HepG2 (cell line): ENCODE results near the gene CCDC85C. TPM values are rescaled to one million over a fixed set of nuclear protein-coding genes. Genes with fewer than 3 reads are reported as not detected.

Source experiments
- FOXP1 ChIP-seq, 2 experiments: fragments of 450-650 bp in 1 of 2; IDR thresholded peaks; 2 replicates each; pipeline ENCODE4 v1.6.1; 2017 to 2018; ENCODE audit warnings: antibody characterized with exemption in 1 of 2
- HNF4G ChIP-seq, 2 experiments: sonication (generic) in 1 of 2; formaldehyde crosslinking in 1 of 2; IDR thresholded peaks; 2 replicates each; pipeline versions ENCODE4 v1.4.0 to v1.6.1; 2011 to 2020; ENCODE audit warnings: borderline replicate concordance in 2 of 2, low read depth in 2 of 2, mild to moderate bottlenecking in 2 of 2, low read length in 1 of 2, missing genetic modification reagents in 1 of 2, moderate library complexity in 1 of 2
- MEIS2 ChIP-seq: sonication (generic); formaldehyde crosslinking; IDR thresholded peaks from 2 replicates; pipeline ENCODE4 v1.9.0; 2021; ENCODE audit warnings: mild to moderate bottlenecking, missing genetic modification reagents
- PITX1 ChIP-seq: sonication (generic); formaldehyde crosslinking; IDR thresholded peaks from 2 replicates; pipeline ENCODE4 v1.5.1; 2020; ENCODE audit warnings: mild to moderate bottlenecking, missing genetic modification reagents
- ZFP1 ChIP-seq: IDR thresholded peaks from 2 replicates; pipeline ENCODE4 v1.6.1; 2016
- ZFP90 ChIP-seq: sonication (generic); formaldehyde crosslinking; IDR thresholded peaks from 2 replicates; pipeline ENCODE4 v1.8.0; 2022; ENCODE audit warnings: missing genetic modification reagents, mild to moderate bottlenecking, inconsistent platforms, borderline replicate concordance
- ZNF138 ChIP-seq: sonication (generic); formaldehyde crosslinking; IDR thresholded peaks from 2 replicates; pipeline ENCODE4 v1.5.0; 2020; ENCODE audit warnings: mild to moderate bottlenecking, low read depth, missing genetic modification reagents
- ZNF180 ChIP-seq: sonication (generic); formaldehyde crosslinking; IDR thresholded peaks from 2 replicates; pipeline ENCODE4 v1.4.0; 2020; ENCODE audit warnings: low read depth, missing genetic modification reagents, borderline replicate concordance
- ZNF256 ChIP-seq: sonication (generic); formaldehyde crosslinking; conservative IDR thresholded peaks from 2 replicates; pipeline ENCODE4 v1.4.0; 2020; ENCODE audit warnings: missing genetic modification reagents
- ZNF367 ChIP-seq: sonication (generic); formaldehyde crosslinking; IDR thresholded peaks from 2 replicates; pipeline ENCODE4 v1.4.0; 2020; ENCODE audit warnings: missing genetic modification reagents, borderline replicate concordance
- ZNF530 ChIP-seq: sonication (generic); formaldehyde crosslinking; IDR thresholded peaks from 2 replicates; pipeline ENCODE4 v1.5.0; 2020; ENCODE audit warnings: low read depth, mild to moderate bottlenecking, missing genetic modification reagents
- ZNF788 ChIP-seq: sonication (generic); formaldehyde crosslinking; IDR thresholded peaks from 2 replicates; pipeline ENCODE4 v1.5.0; 2020; ENCODE audit warnings: mild to moderate bottlenecking, missing genetic modification reagents, borderline replicate concordance
- ZNF891 ChIP-seq: sonication (generic); formaldehyde crosslinking; IDR thresholded peaks from 2 replicates; pipeline ENCODE4 v1.5.0; 2020; ENCODE audit warnings: mild to moderate bottlenecking, missing genetic modification reagents
- polyA plus RNA-seq, 8 experiments: library from polyadenylated mRNA; depleted of rRNA in 3 of 8; stranded (reverse) in 7 of 8; unstranded in 1 of 8; fragments of >200 nt; fragmentation: Illumina TruSeq in 4 of 8; extraction: Trizol in 4 of 8; gene quantifications; 2 replicates each; pipeline versions ENCODE4 v1.2.1 to v1.2.3, GENCODE V29; 2011 to 2016; ENCODE audit warnings: low read depth in 4 of 8, missing spikeins in 1 of 8, mixed read lengths in 1 of 8; ENCODE audit not compliant: insufficient read depth in 1 of 8
- total RNA-seq, 5 experiments: library from RNA; depleted of rRNA; stranded (reverse); fragments of >200 nt; fragmentation: Illumina TruSeq; extraction: Trizol; gene quantifications; 2 replicates each; pipeline ENCODE4 v1.2.3, GENCODE V29; 2016; ENCODE audit warnings: low read depth in 1 of 5
- TF ChIP-seq, protein P1 (sequence below): sonication (generic); formaldehyde crosslinking; IDR thresholded peaks from 2 replicates; pipeline ENCODE4 v1.8.0; 2022; ENCODE audit warnings: missing genetic modification reagents, mild to moderate bottlenecking, inconsistent platforms, borderline replicate concordance
- TF ChIP-seq, protein P2 (sequence below): sonication (generic); formaldehyde crosslinking; conservative IDR thresholded peaks from 2 replicates; pipeline ENCODE4 v1.8.0; 2022; ENCODE audit warnings: low read depth, missing genetic modification reagents
- TF ChIP-seq, protein P3 (sequence below): sonication (generic); formaldehyde crosslinking; IDR thresholded peaks from 2 replicates; pipeline ENCODE4 v1.5.1; 2020; ENCODE audit warnings: missing genetic modification reagents, mild to moderate bottlenecking, borderline replicate concordance
- TF ChIP-seq, protein P4 (sequence below): fragments of 450-650 bp; IDR thresholded peaks from 2 replicates; pipeline ENCODE4 v1.6.1; 2017
- TF ChIP-seq, protein P5 (sequence below), 2 experiments: fragments of 450-650 bp in 1 of 2; sonication (generic) in 1 of 2; formaldehyde crosslinking; IDR thresholded peaks; 2 replicates each; pipeline versions ENCODE4 v1.5.0 to v1.8.0; 2020 to 2022; ENCODE audit warnings: mild to moderate bottlenecking in 1 of 2, missing genetic modification reagents in 1 of 2
- TF ChIP-seq, protein P6 (sequence below): sonication (generic); IDR thresholded peaks from 2 replicates; pipeline ENCODE4 v1.6.1; 2016; ENCODE audit warnings: low read depth, borderline replicate concordance
- TF ChIP-seq, protein P7 (sequence below): sonication (generic); formaldehyde crosslinking; IDR thresholded peaks from 2 replicates; pipeline ENCODE4 v1.8.0; 2022; ENCODE audit warnings: mild to moderate bottlenecking, missing genetic modification reagents, moderate library complexity

The CCDC85C gene
- total and polyA plus RNA-seq, 2 of the 13 experiments (the other 11 are each of a cell fraction or from before 2014, with no cell fraction given) = 18.8 to 43.8 TPM

GRCh38 chr14:99602054-99602787 lies 1.8 kb downstream of the CCDC85C start (continued):
- TF ChIP-seq ZNF367 (no peak), HNF4G (IDR thresholded peaks at IDR 0.05; ENCODE audit: borderline replicate concordance, low read depth, low read length) (peak; percentile 68), HNF4G (CRISPR knock-in tag; IDR thresholded peaks at IDR 0.05; ENCODE audit: borderline replicate concordance, low read depth) (peak; percentile 59; the same call in 1 of the 2 replicates), PITX1 (CRISPR knock-in tag) (peak; percentile 14; the same call in 1 of the 2 replicates), ZNF256 (CRISPR knock-in tag) (no peak), ZNF138 (CRISPR knock-in tag) (no peak), ZFP90 (no peak), MEIS2 (CRISPR knock-in tag) (no peak), FOXP1 (IDR thresholded peaks at IDR 0.05) (no peak), FOXP1 (CRISPR knock-in tag; IDR thresholded peaks at IDR 0.05) (no peak), ZNF788 (CRISPR knock-in tag) (no peak; the same call in 1 of the 2 replicates), ZFP1 (CRISPR knock-in tag) (no peak), ZNF891 (no peak), ZNF180 (CRISPR knock-in tag) (no peak), ZNF530 (CRISPR knock-in tag) (no peak)
- TF ChIP-seq, protein P1, sequence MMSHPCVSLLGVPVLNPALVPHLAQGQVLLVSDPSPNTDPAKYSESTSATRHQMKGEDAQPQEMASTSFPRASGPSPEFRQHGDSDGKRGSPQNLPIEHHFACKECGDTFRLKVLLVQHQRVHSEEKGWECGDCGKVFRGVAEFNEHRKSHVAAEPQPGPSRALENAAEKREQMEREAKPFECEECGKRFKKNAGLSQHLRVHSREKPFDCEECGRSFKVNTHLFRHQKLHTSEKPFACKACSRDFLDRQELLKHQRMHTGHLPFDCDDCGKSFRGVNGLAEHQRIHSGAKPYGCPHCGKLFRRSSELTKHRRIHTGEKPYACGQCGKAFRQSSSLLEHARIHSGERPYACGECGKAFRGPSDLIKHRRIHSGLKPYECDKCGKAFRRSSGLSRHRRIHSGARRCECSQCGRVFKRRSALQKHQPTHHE (CRISPR knock-in tag) = no peak
- TF ChIP-seq, protein P2, sequence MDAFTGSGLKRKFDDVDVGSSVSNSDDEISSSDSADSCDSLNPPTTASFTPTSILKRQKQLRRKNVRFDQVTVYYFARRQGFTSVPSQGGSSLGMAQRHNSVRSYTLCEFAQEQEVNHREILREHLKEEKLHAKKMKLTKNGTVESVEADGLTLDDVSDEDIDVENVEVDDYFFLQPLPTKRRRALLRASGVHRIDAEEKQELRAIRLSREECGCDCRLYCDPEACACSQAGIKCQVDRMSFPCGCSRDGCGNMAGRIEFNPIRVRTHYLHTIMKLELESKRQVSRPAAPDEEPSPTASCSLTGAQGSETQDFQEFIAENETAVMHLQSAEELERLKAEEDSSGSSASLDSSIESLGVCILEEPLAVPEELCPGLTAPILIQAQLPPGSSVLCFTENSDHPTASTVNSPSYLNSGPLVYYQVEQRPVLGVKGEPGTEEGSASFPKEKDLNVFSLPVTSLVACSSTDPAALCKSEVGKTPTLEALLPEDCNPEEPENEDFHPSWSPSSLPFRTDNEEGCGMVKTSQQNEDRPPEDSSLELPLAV = no peak
- TF ChIP-seq, protein P3, sequence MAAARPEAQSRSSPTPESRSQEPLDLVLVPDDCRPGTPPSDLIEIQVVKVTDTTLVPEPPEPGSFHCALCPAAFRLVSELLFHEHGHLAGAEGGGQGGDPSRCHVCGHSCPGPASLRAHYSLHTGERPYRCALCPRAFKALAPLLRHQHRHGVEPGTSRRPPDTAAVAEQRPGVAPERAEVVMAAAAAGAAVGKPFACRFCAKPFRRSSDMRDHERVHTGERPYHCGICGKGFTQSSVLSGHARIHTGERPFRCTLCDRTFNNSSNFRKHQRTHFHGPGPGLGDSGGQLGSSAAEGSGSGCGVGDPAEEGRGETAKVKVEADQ (CRISPR knock-in tag) = no peak
- TF ChIP-seq, protein P4, sequence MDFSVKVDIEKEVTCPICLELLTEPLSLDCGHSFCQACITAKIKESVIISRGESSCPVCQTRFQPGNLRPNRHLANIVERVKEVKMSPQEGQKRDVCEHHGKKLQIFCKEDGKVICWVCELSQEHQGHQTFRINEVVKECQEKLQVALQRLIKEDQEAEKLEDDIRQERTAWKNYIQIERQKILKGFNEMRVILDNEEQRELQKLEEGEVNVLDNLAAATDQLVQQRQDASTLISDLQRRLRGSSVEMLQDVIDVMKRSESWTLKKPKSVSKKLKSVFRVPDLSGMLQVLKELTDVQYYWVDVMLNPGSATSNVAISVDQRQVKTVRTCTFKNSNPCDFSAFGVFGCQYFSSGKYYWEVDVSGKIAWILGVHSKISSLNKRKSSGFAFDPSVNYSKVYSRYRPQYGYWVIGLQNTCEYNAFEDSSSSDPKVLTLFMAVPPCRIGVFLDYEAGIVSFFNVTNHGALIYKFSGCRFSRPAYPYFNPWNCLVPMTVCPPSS = no peak
- TF ChIP-seq, protein P5, sequence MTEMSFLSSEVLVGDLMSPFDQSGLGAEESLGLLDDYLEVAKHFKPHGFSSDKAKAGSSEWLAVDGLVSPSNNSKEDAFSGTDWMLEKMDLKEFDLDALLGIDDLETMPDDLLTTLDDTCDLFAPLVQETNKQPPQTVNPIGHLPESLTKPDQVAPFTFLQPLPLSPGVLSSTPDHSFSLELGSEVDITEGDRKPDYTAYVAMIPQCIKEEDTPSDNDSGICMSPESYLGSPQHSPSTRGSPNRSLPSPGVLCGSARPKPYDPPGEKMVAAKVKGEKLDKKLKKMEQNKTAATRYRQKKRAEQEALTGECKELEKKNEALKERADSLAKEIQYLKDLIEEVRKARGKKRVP (CRISPR knock-in tag; IDR thresholded peaks at IDR 0.05) = no peak
- TF ChIP-seq, protein P6, sequence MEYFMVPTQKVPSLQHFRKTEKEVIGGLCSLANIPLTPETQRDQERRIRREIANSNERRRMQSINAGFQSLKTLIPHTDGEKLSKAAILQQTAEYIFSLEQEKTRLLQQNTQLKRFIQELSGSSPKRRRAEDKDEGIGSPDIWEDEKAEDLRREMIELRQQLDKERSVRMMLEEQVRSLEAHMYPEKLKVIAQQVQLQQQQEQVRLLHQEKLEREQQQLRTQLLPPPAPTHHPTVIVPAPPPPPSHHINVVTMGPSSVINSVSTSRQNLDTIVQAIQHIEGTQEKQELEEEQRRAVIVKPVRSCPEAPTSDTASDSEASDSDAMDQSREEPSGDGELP = no peak
- TF ChIP-seq, protein P7, sequence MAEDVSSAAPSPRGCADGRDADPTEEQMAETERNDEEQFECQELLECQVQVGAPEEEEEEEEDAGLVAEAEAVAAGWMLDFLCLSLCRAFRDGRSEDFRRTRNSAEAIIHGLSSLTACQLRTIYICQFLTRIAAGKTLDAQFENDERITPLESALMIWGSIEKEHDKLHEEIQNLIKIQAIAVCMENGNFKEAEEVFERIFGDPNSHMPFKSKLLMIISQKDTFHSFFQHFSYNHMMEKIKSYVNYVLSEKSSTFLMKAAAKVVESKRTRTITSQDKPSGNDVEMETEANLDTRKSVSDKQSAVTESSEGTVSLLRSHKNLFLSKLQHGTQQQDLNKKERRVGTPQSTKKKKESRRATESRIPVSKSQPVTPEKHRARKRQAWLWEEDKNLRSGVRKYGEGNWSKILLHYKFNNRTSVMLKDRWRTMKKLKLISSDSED (CRISPR knock-in tag) = no peak
